ENCODE results near the gene TOMT. TPM values are rescaled to one million over a fixed set of nuclear protein-coding genes. Genes with fewer than 3 reads are reported as not detected.
A peak's percentile ranks its signal among the peaks of the same experiment; 100 is the strongest.

TOMT gene
- total and polyA plus RNA-seq, 2 of the 13 experiments (the other 11 are each of a cell fraction or from before 2014, with no cell fraction given): not detected

DNA sequence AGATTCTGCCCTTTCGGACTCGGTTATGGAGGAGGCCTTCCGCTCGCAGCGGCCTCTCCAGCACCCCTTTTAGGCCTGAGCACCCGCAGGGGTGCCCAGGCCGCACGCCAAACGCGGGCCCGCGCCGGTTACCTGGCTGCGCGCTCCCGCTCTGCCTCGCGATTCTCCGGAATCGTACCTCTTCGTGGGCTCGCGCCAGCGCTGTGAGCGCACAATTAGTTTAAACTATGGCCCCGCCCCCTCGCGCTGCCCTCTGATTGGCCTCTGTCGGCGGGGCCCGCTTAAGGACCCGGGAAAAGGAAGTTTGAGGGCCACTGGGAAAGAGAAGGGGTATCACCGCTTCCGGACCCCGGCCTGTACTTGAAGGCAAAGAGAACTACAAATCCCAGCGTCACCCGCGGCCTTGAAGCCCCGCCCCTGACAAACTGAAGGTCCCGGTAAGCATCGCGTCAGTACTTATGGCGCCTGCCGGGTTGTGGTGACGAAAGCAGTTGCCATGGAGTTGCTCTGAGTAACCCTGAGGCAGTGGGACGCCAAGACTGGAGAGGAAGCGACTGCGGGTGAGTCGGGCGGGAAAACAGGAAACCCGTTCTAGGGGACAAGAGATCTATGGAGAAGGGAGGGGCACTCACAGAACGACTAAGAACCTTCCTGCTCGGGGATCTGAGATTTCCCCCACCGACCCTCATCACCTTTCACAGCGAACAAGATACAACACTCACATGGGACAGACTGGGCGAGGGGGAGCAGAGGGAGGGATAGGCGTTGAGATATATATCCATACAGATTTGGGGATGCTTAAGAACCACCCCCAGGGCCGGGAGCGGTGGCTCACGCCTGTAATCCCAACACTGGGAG is 25.2 kb upstream of the TOMT start, which contains the start of the genes LRRC51 and NUMA1 (continued):
- TF ChIP-seq ZNF142 (CRISPR knock-in tag; IDR thresholded peaks at IDR 0.05) (peak; percentile 70; the same call in 1 of the 2 replicates), ELF3 (CRISPR knock-in tag; IDR thresholded peaks at IDR 0.05) (peak; percentile 74), ZNF101 (CRISPR knock-in tag; IDR thresholded peaks at IDR 0.05; ENCODE audit: borderline replicate concordance, low read depth) (no peak), SOX6 (IDR thresholded peaks at IDR 0.05) (no peak), SOX6 (CRISPR knock-in tag; IDR thresholded peaks at IDR 0.05) (peak; percentile 63; the same call in 1 of the 2 replicates), POLR2G (IDR thresholded peaks at IDR 0.05; ENCODE audit: low read depth, low read length) (peak; percentile 82), CEBPG (CRISPR knock-in tag; IDR thresholded peaks at IDR 0.05) (peak; percentile 41; the same call in 1 of the 2 replicates), ISL2 (CRISPR knock-in tag; IDR thresholded peaks at IDR 0.05) (0 out of 2 replicates have a peak, but pooled peaks have one; percentile 29), SALL2 (CRISPR knock-in tag; IDR thresholded peaks at IDR 0.05) (peak; percentile 46; the same call in 1 of the 2 replicates), HIVEP1 (CRISPR knock-in tag; IDR thresholded peaks at IDR 0.05) (peak; percentile 48; the same call in 1 of the 2 replicates), POGZ (CRISPR knock-in tag; IDR thresholded peaks at IDR 0.05) (0 out of 2 replicates have a peak, but pooled peaks have one; percentile 45), ZSCAN22 (CRISPR knock-in tag; IDR thresholded peaks at IDR 0.05) (0 out of 2 replicates have a peak, but pooled peaks have one; percentile 44), ZSCAN31 (CRISPR knock-in tag; IDR thresholded peaks at IDR 0.05; ENCODE audit: low read depth) (peak; percentile 71; the same call in 1 of the 2 replicates), MAFF (IDR thresholded peaks at IDR 0.05; ENCODE audit: low read depth, low read length) (0 out of 2 replicates have a peak, but pooled peaks have one; percentile 0), ZNF772 (CRISPR knock-in tag; IDR thresholded peaks at IDR 0.05) (0 out of 2 replicates have a peak, but pooled peaks have one; percentile 46), NFYB (CRISPR knock-in tag; IDR thresholded peaks at IDR 0.05) (peak; percentile 92), MXD1 (CRISPR knock-in tag; IDR thresholded peaks at IDR 0.05) (peak; percentile 39; the same call in 1 of the 2 replicates), ZBTB1 (CRISPR knock-in tag; IDR thresholded peaks at IDR 0.05; ENCODE audit: borderline replicate concordance) (no peak), RFXAP (CRISPR knock-in tag; IDR thresholded peaks at IDR 0.05; ENCODE audit: borderline replicate concordance) (peak; percentile 99), ZZZ3 (CRISPR knock-in tag; IDR thresholded peaks at IDR 0.05; ENCODE audit: borderline replicate concordance) (no peak)
- TF ChIP-seq, protein P1, sequence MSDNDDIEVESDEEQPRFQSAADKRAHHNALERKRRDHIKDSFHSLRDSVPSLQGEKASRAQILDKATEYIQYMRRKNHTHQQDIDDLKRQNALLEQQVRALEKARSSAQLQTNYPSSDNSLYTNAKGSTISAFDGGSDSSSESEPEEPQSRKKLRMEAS (IDR thresholded peaks at IDR 0.05): peak; percentile 65
- TF ChIP-seq, protein P2, sequence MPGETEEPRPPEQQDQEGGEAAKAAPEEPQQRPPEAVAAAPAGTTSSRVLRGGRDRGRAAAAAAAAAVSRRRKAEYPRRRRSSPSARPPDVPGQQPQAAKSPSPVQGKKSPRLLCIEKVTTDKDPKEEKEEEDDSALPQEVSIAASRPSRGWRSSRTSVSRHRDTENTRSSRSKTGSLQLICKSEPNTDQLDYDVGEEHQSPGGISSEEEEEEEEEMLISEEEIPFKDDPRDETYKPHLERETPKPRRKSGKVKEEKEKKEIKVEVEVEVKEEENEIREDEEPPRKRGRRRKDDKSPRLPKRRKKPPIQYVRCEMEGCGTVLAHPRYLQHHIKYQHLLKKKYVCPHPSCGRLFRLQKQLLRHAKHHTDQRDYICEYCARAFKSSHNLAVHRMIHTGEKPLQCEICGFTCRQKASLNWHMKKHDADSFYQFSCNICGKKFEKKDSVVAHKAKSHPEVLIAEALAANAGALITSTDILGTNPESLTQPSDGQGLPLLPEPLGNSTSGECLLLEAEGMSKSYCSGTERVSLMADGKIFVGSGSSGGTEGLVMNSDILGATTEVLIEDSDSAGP (CRISPR knock-in tag; IDR thresholded peaks at IDR 0.05; ENCODE audit: borderline replicate concordance): peak; percentile 78; the same call in 1 of the 2 replicates

Measured in HepG2 (cell line).